Ovary (tissue), 3 donors: ENCODE measurements around the gene STC2.

Experiments used
- CTCF ChIP-seq, 3 donors: fragments of 450-650 bp in 2 of 3; fragments of 200-600 bp in 1 of 3; IDR thresholded peaks; one replicate each; pipeline versions ENCODE4 v1.5.1 to v1.8.0; 2016 to 2022; ENCODE audit warnings: antibody characterized with exemption in 3 of 3, mild to moderate bottlenecking in 1 of 3
- POLR2A ChIP-seq: fragments of 450-650 bp; IDR thresholded peaks from one replicate; pipeline ENCODE4 v1.6.1; 2017; ENCODE audit warnings: antibody characterized with exemption, mild to moderate bottlenecking, moderate library complexity
- donor health status: DM: no; HTN: no; CAD: no.

DNA sequence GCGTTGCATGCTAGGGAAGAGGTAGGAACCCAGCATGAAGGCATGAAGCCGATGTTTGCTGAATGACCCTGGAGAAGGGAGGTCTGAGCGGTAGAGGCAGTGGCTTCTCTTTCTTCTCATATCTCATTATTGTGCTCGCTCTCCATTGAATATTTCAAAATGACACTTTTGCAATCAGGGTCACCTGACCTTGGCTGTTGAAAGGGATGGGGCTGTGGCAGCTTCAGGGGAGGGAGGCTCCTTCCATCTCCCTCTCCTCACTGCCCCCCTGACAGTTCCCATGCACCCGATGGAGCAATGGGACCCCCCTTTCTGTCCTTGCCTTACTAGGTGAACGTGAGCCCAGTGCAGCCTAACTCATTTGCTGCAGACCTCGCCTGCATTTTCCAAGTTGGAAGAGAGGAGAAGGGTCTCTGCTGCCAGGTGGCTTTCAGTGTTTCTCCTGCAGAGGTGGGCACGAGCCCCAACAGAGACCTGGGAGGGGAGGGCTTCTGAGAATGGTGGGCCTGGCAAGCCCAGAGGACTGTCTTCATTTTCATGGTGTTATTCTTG is 17.9 kb downstream of the STC2 start:
- TF ChIP-seq CTCF (IDR thresholded peaks at IDR 0.05) (no peak), POLR2A (no peak)
